ENCODE results near the gene OR5AL1.

DNA sequence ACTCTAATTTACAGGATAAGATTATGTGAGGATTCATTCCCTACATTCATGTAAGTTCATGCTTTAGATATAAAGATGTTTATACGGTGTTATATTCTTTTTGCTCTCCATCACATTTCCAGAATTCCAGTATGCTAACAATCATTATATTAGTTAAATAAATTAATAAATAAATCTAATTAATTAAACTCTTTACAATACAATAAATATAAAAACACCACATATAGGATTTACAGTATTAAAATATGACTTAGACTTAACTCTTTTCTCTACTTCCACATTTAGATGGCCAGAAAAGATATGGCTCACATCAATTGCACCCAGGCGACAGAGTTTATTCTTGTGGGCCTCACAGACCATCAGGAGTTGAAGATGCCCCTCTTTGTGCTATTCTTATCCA, 37.2 kb upstream of the OR5AL1 start, which contains the start of gene OR8U1:
- TF ChIP-seq, protein P1, sequence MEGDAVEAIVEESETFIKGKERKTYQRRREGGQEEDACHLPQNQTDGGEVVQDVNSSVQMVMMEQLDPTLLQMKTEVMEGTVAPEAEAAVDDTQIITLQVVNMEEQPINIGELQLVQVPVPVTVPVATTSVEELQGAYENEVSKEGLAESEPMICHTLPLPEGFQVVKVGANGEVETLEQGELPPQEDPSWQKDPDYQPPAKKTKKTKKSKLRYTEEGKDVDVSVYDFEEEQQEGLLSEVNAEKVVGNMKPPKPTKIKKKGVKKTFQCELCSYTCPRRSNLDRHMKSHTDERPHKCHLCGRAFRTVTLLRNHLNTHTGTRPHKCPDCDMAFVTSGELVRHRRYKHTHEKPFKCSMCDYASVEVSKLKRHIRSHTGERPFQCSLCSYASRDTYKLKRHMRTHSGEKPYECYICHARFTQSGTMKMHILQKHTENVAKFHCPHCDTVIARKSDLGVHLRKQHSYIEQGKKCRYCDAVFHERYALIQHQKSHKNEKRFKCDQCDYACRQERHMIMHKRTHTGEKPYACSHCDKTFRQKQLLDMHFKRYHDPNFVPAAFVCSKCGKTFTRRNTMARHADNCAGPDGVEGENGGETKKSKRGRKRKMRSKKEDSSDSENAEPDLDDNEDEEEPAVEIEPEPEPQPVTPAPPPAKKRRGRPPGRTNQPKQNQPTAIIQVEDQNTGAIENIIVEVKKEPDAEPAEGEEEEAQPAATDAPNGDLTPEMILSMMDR (IDR thresholded peaks at IDR 0.05; ENCODE audit: insufficient read depth, low read length, poor library complexity, severe bottlenecking): no peak
- no peak for TF ChIP-seq EZH2phosphoT487 (conservative IDR thresholded peaks at IDR 0.05; ENCODE audit: low read length)
